Mammary epithelial cell (primary cell): ENCODE measurements around the gene PMVK.

Experiments used
- CTCF ChIP-seq, 2 donors: IDR thresholded peaks in 1 of 2; conservative IDR thresholded peaks in 1 of 2; 2 replicates each; pipeline ENCODE4 v1.5.1; 2011 to 2012; ENCODE audit warnings: inconsistent platforms in 2 of 2, low read length in 2 of 2, mild to moderate bottlenecking in 2 of 2, control low read depth in 1 of 2, low read depth in 1 of 2; ENCODE audit not compliant: insufficient read depth in 1 of 2; ENCODE audit errors: extremely low read depth in 1 of 2
- EZH2 ChIP-seq: IDR thresholded peaks from 2 replicates; pipeline ENCODE4 v1.6.1; 2012; ENCODE audit warnings: low read length, inconsistent platforms, borderline replicate concordance

GRCh38 chr1:154877370-154877974 lies 59.0 kb downstream of the PMVK start:
- TF ChIP-seq CTCF (conservative IDR thresholded peaks at IDR 0.05 in 1 of 2, IDR thresholded peaks at IDR 0.05 in 1 of 2; ENCODE audit: extremely low read depth in 1 of 2, insufficient read depth in 1 of 2, low read depth in 1 of 2, low read length in 2 of 2) (no peak), EZH2 (no peak)
